Activated naive CD4-positive, alpha-beta T cell treated with anti-CD3 and anti-CD28 coated beads, Interleukin-2, amount 50 U/mL, for 24 hours (primary cell): ENCODE data around the gene SKAP1.
"Not testable (repeated sequence)": the region's sequence is repeated elsewhere in the genome, so short reads cannot be mapped to it uniquely, and the experiment has no call there.

Experiments
- H3K27ac Mint-ChIP-seq: one replicate; pipeline ENCODE4 v1.8.0; 2021; ENCODE audit warnings: mild to moderate bottlenecking, mixed read lengths
- H3K27me3 Mint-ChIP-seq: one replicate; pipeline ENCODE4 v1.8.0; 2021; ENCODE audit warnings: mixed read lengths
- H3K36me3 Mint-ChIP-seq: one replicate; pipeline ENCODE4 v1.8.0; 2021; ENCODE audit warnings: mixed read lengths
- H3K4me1 Mint-ChIP-seq: one replicate; pipeline ENCODE4 v1.8.0; 2021; ENCODE audit warnings: mixed read lengths
- H3K4me3 Mint-ChIP-seq: one replicate; pipeline ENCODE4 v1.8.0; 2021; ENCODE audit warnings: mild to moderate bottlenecking, mixed read lengths
- H3K9me3 Mint-ChIP-seq: one replicate; pipeline ENCODE4 v1.8.0; 2021; ENCODE audit warnings: mixed read lengths

Gene SKAP1

GRCh38 chr17:48438516-48439061 lies 8.6 kb upstream of the SKAP1 start:
- H3K27ac Mint-ChIP-seq: peak overlapping the region; percentile 94
- peaks cover 18% of the 10 kb centered on the region for H3K9me3 Mint-ChIP-seq
- H3K4me1 Mint-ChIP-seq: peaks cover 94% of the 10 kb centered on the region

GRCh38 chr17:48433896-48434295 lies 3.9 kb upstream of the SKAP1 start:
- H3K9me3 Mint-ChIP-seq: peaks cover 10% of the 10 kb centered on the region
- no peak overlapping the region for H3K27ac Mint-ChIP-seq
- no peak overlapping the region for H3K4me3 Mint-ChIP-seq
- H3K4me1 Mint-ChIP-seq: peaks cover 90% of the 10 kb centered on the region
- H3K27me3 Mint-ChIP-seq: no peaks in the 10 kb centered on the region
- peaks cover 8% of the 10 kb centered on the region for H3K36me3 Mint-ChIP-seq

More at GRCh38 chr17:48438516-48439061, 8.6 kb upstream of the SKAP1 start:
- H3K4me3 Mint-ChIP-seq: peak overlapping the region; percentile 43
- H3K36me3 Mint-ChIP-seq: peaks cover 2% of the 10 kb centered on the region
- H3K27me3 Mint-ChIP-seq: no peaks in the 10 kb centered on the region

- peaks cover 10% of the 10 kb centered on the region for H3K9me3 Mint-ChIP-seq
- H3K4me1 Mint-ChIP-seq: peaks cover 90% of the 10 kb centered on the region
- no peaks in the 10 kb centered on the region for H3K27me3 Mint-ChIP-seq
- no peak overlapping the region for H3K4me3 Mint-ChIP-seq
- peaks cover 8% of the 10 kb centered on the region for H3K36me3 Mint-ChIP-seq
- H3K27ac Mint-ChIP-seq: peak overlapping the region; percentile 27
Observed at GRCh38 chr17:48432820-48433775, 3.1 kb upstream of the SKAP1 start.

GRCh38 chr17:48429156-48429555 lies 858 bp downstream of the SKAP1 start:
- H3K27me3 Mint-ChIP-seq: no peaks in the 10 kb centered on the region
- H3K36me3 Mint-ChIP-seq: peaks cover 8% of the 10 kb centered on the region
- peak overlapping the region; percentile 100 for H3K4me3 Mint-ChIP-seq
- peak overlapping the region; percentile 100 for H3K27ac Mint-ChIP-seq
- peaks cover 91% of the 10 kb centered on the region for H3K4me1 Mint-ChIP-seq
- H3K9me3 Mint-ChIP-seq: no peaks in the 10 kb centered on the region

GRCh38 chr17:48427598-48427997 lies 2.4 kb downstream of the SKAP1 start:
- peak overlapping the region; percentile 100 for H3K4me3 Mint-ChIP-seq
- H3K4me1 Mint-ChIP-seq: peaks cover 87% of the 10 kb centered on the region
- H3K27me3 Mint-ChIP-seq: no peaks in the 10 kb centered on the region
- no peaks in the 10 kb centered on the region for H3K9me3 Mint-ChIP-seq
- H3K27ac Mint-ChIP-seq: peak overlapping the region; percentile 100
- peaks cover 8% of the 10 kb centered on the region for H3K36me3 Mint-ChIP-seq

GRCh38 chr17:48426761-48427500 lies 3.1 kb downstream of the SKAP1 start:
- H3K27me3 Mint-ChIP-seq: no peaks in the 10 kb centered on the region
- H3K36me3 Mint-ChIP-seq: peaks cover 8% of the 10 kb centered on the region
- H3K4me3 Mint-ChIP-seq: peak overlapping the region; percentile 100
- peak overlapping the region; percentile 94 for H3K27ac Mint-ChIP-seq
- H3K9me3 Mint-ChIP-seq: no peaks in the 10 kb centered on the region
- peaks cover 90% of the 10 kb centered on the region for H3K4me1 Mint-ChIP-seq

GRCh38 chr17:48426019-48426665 lies 3.9 kb downstream of the SKAP1 start:
- Mint-ChIP-seq H3K9me3 (no peaks in the 10 kb centered on the region), H3K36me3 (peaks cover 8% of the 10 kb centered on the region), H3K27ac (peak overlapping the region; percentile 94), H3K4me1 (peaks cover 90% of the 10 kb centered on the region), H3K4me3 (peak overlapping the region; percentile 100), H3K27me3 (no peaks in the 10 kb centered on the region)

- H3K27ac Mint-ChIP-seq, H3K27me3 Mint-ChIP-seq, H3K9me3 Mint-ChIP-seq, H3K36me3 Mint-ChIP-seq, H3K4me3 Mint-ChIP-seq: not testable (repeated sequence)
- peaks cover 84% of the 10 kb centered on the region for H3K4me1 Mint-ChIP-seq
Observed at GRCh38 chr17:48422060-48422459, 8.0 kb downstream of the SKAP1 start.

- Mint-ChIP-seq H3K27ac (peak overlapping the region; percentile 74), H3K27me3 (no peaks in the 10 kb centered on the region), H3K9me3 (no peaks in the 10 kb centered on the region), H3K4me1 (peaks cover 84% of the 10 kb centered on the region), H3K36me3 (peaks cover 4% of the 10 kb centered on the region), H3K4me3 (peak overlapping the region; percentile 36)
Observed at GRCh38 chr17:48420823-48421222, 9.2 kb downstream of the SKAP1 start.

GRCh38 chr17:48416971-48417370 lies 13.0 kb downstream of the SKAP1 start:
- H3K36me3 Mint-ChIP-seq: peaks cover 4% of the 10 kb centered on the region
- H3K4me1 Mint-ChIP-seq: peaks cover 91% of the 10 kb centered on the region
- H3K27ac Mint-ChIP-seq: peak overlapping the region; percentile 92
- H3K27me3 Mint-ChIP-seq: no peaks in the 10 kb centered on the region
- H3K4me3 Mint-ChIP-seq: peak overlapping the region; percentile 48
- H3K9me3 Mint-ChIP-seq: no peaks in the 10 kb centered on the region

- no peaks in the 10 kb centered on the region for H3K9me3 Mint-ChIP-seq
- peaks cover 93% of the 10 kb centered on the region for H3K4me1 Mint-ChIP-seq
- H3K27me3 Mint-ChIP-seq: no peaks in the 10 kb centered on the region
- H3K4me3 Mint-ChIP-seq: peak overlapping the region; percentile 61
- peak overlapping the region; percentile 94 for H3K27ac Mint-ChIP-seq
- peaks cover 18% of the 10 kb centered on the region for H3K36me3 Mint-ChIP-seq
Observed at GRCh38 chr17:48413613-48414405, 16.2 kb downstream of the SKAP1 start.

GRCh38 chr17:48412841-48413240 lies 17.2 kb downstream of the SKAP1 start:
- Mint-ChIP-seq H3K27ac (peak overlapping the region; percentile 93), H3K27me3 (no peaks in the 10 kb centered on the region), H3K4me1 (peaks cover 93% of the 10 kb centered on the region), H3K9me3 (no peaks in the 10 kb centered on the region), H3K4me3 (peak overlapping the region; percentile 37), H3K36me3 (peaks cover 21% of the 10 kb centered on the region)

- H3K27me3 Mint-ChIP-seq, H3K9me3 Mint-ChIP-seq, H3K27ac Mint-ChIP-seq: not testable (repeated sequence)
- H3K4me1 Mint-ChIP-seq: peaks cover 85% of the 10 kb centered on the region
- H3K36me3 Mint-ChIP-seq: peaks cover 23% of the 10 kb centered on the region
- H3K4me3 Mint-ChIP-seq: peak overlapping the region; percentile 8
Observed at GRCh38 chr17:48410821-48411220, 19.2 kb downstream of the SKAP1 start.

- Mint-ChIP-seq H3K27ac (peak overlapping the region; percentile 76), H3K4me1 (peaks cover 83% of the 10 kb centered on the region)
Observed at GRCh38 chr17:48409607-48410006, 20.4 kb downstream of the SKAP1 start.

More at GRCh38 chr17:48409607-48410006, 20.4 kb downstream of the SKAP1 start:
- Mint-ChIP-seq H3K4me3 (no peak overlapping the region), H3K9me3 (no peaks in the 10 kb centered on the region), H3K27me3 (no peaks in the 10 kb centered on the region), H3K36me3 (peaks cover 27% of the 10 kb centered on the region)
